Fibroblast of lung (primary cell): ENCODE results near the gene RTP3.

ENCODE experiments used
- EZH2 ChIP-seq: IDR thresholded peaks from 2 replicates; pipeline ENCODE4 v1.5.1; 2012; ENCODE audit warnings: low read length, control low read depth, mild to moderate bottlenecking; ENCODE audit errors: missing control alignments
- TF ChIP-seq, protein P1 (sequence below), 2 donors: IDR thresholded peaks in 1 of 2; conservative IDR thresholded peaks in 1 of 2; 1 replicate in 1 of 2; 2 replicates in 1 of 2; pipeline ENCODE4 v1.5.1; 2011 to 2012; ENCODE audit warnings: low read length in 2 of 2, control low read depth in 1 of 2, inconsistent platforms in 1 of 2, low read depth in 1 of 2, mild to moderate bottlenecking in 1 of 2

DNA sequence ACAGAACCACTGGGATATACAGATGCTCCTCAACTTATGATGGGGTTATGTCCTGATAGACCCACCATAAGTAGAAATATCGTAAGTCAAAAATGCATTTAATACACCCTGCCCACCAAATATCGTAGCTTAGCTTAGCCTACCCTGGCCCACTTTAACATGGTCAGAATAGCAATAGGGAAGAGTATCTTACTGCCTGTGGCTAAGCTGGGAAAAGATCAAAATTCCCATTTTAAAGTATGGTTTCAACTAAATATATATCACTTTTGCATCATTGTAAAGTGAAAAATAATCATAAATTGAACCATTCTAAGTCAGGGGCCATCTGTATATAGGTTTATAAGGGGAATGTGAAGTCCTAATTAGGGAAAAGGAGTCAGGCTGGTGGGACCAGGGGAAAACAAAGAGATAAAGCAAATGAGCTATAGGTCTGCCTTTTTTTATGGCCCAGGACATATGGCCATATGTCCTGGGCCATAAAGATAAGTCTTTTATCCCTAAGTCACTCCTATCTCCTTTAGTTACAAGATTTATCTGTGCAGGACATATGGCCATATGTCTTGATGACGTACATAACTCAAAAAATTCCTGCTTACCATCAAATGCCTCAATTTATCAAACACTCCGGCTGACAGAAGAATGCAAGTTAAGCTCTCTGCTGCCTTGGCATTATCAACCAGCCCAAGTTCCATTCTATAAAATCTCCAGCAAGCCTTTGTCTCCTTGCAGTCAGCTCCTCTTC is 11.2 kb downstream of the RTP3 start:
- TF ChIP-seq, protein P1, sequence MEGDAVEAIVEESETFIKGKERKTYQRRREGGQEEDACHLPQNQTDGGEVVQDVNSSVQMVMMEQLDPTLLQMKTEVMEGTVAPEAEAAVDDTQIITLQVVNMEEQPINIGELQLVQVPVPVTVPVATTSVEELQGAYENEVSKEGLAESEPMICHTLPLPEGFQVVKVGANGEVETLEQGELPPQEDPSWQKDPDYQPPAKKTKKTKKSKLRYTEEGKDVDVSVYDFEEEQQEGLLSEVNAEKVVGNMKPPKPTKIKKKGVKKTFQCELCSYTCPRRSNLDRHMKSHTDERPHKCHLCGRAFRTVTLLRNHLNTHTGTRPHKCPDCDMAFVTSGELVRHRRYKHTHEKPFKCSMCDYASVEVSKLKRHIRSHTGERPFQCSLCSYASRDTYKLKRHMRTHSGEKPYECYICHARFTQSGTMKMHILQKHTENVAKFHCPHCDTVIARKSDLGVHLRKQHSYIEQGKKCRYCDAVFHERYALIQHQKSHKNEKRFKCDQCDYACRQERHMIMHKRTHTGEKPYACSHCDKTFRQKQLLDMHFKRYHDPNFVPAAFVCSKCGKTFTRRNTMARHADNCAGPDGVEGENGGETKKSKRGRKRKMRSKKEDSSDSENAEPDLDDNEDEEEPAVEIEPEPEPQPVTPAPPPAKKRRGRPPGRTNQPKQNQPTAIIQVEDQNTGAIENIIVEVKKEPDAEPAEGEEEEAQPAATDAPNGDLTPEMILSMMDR (conservative IDR thresholded peaks at IDR 0.05 in 1 of 2, IDR thresholded peaks at IDR 0.05 in 1 of 2; ENCODE audit: low read depth in 1 of 2, low read length in 2 of 2), result no peak
- no peak for TF ChIP-seq EZH2
